MCF 10A (cell line): ENCODE measurements around the gene CTTN. TPM values are rescaled to one million over a fixed set of nuclear protein-coding genes. Genes with fewer than 3 reads are reported as not detected.
"Not testable (repeated sequence)": the region's sequence is repeated elsewhere in the genome, so short reads cannot be mapped to it uniquely, and the experiment has no call there.

Experiments used
- BruUV-seq: library from RNA; stranded (reverse); fragments of 400-500 nt; replicated peaks from 2 replicates; lab custom pipeline; 2021; lab: Mats Ljungman, UMichigan
- CTCF ChIA-PET: fragments of 300-600 bp; sonication (Branson Sonifier 250); formaldehyde crosslinking; extraction: SDS; loops from one replicate; lab custom pipeline; 2021; ENCODE audit warnings: antibody characterized with exemption, inconsistent platforms; lab: Yijun Ruan, JAX
- POLR2A ChIA-PET: fragments of 300-600, 350-650 bp; sonication (Branson Sonifier 250); formaldehyde crosslinking; extraction: SDS; loops from one replicate; lab custom pipeline; 2020; ENCODE audit warnings: antibody characterized with exemption, inconsistent platforms; lab: Yijun Ruan, JAX
- DNase-seq: peaks from one replicate; pipeline ENCODE4 v3.0.0-alpha.2; 2018; ENCODE audit not compliant: unreplicated experiment
- H3K27ac Mint-ChIP-seq: one replicate; pipeline ENCODE4 v1.8.0; 2022; ENCODE audit warnings: mild to moderate bottlenecking, low read depth, mixed read lengths; ENCODE audit not compliant: unreplicated experiment
- H3K27me3 Mint-ChIP-seq: one replicate; pipeline ENCODE4 v1.8.0; 2022; ENCODE audit warnings: mixed read lengths; ENCODE audit not compliant: insufficient read depth, unreplicated experiment
- H3K36me3 Mint-ChIP-seq: one replicate; pipeline ENCODE4 v1.8.0; 2022; ENCODE audit warnings: mild to moderate bottlenecking, moderate library complexity, mixed read lengths; ENCODE audit not compliant: insufficient read depth, unreplicated experiment
- H3K4me1 Mint-ChIP-seq: one replicate; pipeline ENCODE4 v1.8.0; 2022; ENCODE audit warnings: mixed read lengths; ENCODE audit not compliant: insufficient read depth, unreplicated experiment
- H3K4me3 Mint-ChIP-seq: one replicate; pipeline ENCODE4 v1.8.0; 2022; ENCODE audit warnings: mild to moderate bottlenecking, moderate library complexity, mixed read lengths; ENCODE audit not compliant: unreplicated experiment
- H3K9me3 Mint-ChIP-seq: one replicate; pipeline ENCODE4 v1.8.0; 2022; ENCODE audit warnings: mixed read lengths; ENCODE audit not compliant: unreplicated experiment
- intact Hi-C: fragments of 100-400 bp; cut with micrococcal nuclease; formaldehyde crosslinking; loops from 2 replicates; pipeline ENCODE4 v1.14.1; 2022
- total RNA-seq: library from RNA; stranded (reverse); gene quantifications from 2 replicates; pipeline ENCODE4 v1.2.3, GENCODE V29; 2022
- TF ChIP-seq, protein P1 (sequence below): fragments of 200-600 bp; IDR thresholded peaks from one replicate; pipeline ENCODE4 v1.8.0; 2022; ENCODE audit warnings: antibody characterized with exemption, mild to moderate bottlenecking; ENCODE audit not compliant: unreplicated experiment

The CTTN gene
- total RNA-seq, 1 experiment from 2014 or later, result 264 TPM

DNA sequence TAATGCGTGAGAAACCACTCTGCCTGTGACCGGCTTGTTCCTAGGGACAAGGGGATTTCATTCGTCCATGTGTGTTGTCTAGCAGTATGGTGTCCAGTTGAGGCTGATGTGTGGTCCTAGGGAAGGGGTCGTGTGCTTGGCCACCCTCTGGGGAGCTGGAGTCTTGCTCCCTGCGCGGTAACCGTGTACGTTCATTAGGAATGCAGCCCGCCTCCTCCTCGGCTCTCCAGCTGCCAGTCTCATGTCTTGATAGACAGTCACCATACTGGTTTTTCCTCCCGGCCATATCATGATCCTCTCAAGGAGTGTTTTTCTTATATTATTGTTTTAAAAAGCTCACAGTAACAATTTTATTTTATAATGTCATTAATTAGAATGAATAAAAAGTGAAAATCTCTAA lies 5.9 kb downstream of the CTTN start:
- Mint-ChIP-seq H3K36me3 (peaks cover 73% of the 10 kb centered on the region), H3K27ac (no peak overlapping the region), H3K27me3 (no peaks in the 10 kb centered on the region), H3K4me1 (peaks cover 15% of the 10 kb centered on the region), H3K9me3 (no peaks in the 10 kb centered on the region), H3K4me3 (no peak overlapping the region)
- CTCF ChIA-PET, result no interaction called here
- intact Hi-C loops, result no loop called here
- POLR2A ChIA-PET, result interaction anchor here (0.7 kb wide), 1 partner anchor 57 kb away, joined by 3 read pairs; no protein-coding TSS in a partner anchor
- TF ChIP-seq, protein P1, sequence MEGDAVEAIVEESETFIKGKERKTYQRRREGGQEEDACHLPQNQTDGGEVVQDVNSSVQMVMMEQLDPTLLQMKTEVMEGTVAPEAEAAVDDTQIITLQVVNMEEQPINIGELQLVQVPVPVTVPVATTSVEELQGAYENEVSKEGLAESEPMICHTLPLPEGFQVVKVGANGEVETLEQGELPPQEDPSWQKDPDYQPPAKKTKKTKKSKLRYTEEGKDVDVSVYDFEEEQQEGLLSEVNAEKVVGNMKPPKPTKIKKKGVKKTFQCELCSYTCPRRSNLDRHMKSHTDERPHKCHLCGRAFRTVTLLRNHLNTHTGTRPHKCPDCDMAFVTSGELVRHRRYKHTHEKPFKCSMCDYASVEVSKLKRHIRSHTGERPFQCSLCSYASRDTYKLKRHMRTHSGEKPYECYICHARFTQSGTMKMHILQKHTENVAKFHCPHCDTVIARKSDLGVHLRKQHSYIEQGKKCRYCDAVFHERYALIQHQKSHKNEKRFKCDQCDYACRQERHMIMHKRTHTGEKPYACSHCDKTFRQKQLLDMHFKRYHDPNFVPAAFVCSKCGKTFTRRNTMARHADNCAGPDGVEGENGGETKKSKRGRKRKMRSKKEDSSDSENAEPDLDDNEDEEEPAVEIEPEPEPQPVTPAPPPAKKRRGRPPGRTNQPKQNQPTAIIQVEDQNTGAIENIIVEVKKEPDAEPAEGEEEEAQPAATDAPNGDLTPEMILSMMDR, result no peak
- no peak for DNase-seq
- BruUV-seq, result no TSS peak

DNA sequence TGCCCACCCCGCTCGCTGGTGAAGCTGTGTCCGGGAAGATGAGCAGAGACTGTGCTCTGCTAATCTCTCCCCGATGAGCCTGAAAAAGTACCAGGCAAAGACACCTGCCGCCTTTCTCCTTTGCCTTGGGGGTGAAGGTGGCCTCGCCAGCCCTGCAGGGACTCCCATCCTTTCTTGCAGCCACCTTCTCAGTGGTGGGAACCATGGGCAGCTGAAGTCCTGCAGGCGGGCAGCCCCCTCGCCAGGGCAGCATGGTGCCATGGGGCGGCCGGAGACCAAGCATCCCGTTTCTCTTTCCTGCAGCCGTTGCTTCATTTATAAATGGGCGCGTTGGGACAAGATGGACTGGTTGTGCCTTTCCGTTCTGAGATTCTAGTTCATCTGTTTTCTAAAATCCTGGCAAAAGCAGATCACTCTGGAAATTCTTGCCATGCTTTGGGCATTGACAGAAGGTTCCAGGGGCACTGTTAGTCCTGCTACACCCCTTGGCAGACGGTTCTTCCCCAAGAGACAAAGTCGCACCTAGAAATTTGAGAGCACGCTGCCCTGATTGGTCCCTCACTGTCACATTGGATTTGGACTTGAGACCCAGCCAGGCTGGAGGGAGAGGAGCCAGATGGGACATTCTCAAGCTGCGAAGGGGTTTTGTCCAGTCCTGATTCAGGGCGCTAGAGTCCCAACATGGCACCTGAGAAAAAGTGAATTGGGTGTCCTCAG lies 7.5 kb downstream of the CTTN start:
- H3K4me3 Mint-ChIP-seq, result no peak overlapping the region
- H3K27me3 Mint-ChIP-seq, result no peaks in the 10 kb centered on the region
- TF ChIP-seq, protein P1, result no peak
- H3K4me1 Mint-ChIP-seq, result peaks cover 9% of the 10 kb centered on the region
- no peaks in the 10 kb centered on the region for H3K9me3 Mint-ChIP-seq
- no peak overlapping the region for H3K27ac Mint-ChIP-seq
- no TSS peak for BruUV-seq
- ChIA-PET POLR2A (no interaction called here), CTCF (no interaction called here)
- intact Hi-C loops, result no loop called here
- no peak for DNase-seq
- H3K36me3 Mint-ChIP-seq, result peaks cover 76% of the 10 kb centered on the region

DNA sequence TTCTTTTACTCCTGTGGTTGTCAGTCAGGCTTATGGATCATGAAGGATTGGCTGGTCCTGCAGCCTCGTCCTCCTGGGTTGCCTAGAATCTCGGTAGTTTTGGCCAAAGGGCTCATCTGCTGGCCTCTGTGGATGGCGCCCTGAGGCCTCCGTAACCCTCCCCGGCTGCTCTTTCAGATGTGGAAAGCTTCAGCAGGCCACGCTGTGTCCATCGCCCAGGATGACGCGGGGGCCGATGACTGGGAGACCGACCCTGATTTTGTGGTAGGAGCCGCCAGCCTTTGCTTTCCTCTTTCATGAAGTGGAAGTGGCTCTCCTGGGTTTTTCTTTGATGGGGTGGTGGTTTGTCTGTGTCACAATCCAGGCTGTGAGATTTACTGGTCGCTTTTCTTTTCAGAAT lies 8.8 kb downstream of the CTTN start:
- no TSS peak for BruUV-seq
- Mint-ChIP-seq H3K27me3 (no peaks in the 10 kb centered on the region), H3K9me3 (no peaks in the 10 kb centered on the region), H3K27ac (no peak overlapping the region), H3K36me3 (peaks cover 83% of the 10 kb centered on the region), H3K4me1 (peaks cover 9% of the 10 kb centered on the region), H3K4me3 (no peak overlapping the region)
- DNase-seq, result no peak
- TF ChIP-seq, protein P1, result no peak
- intact Hi-C loops, result no loop called here
- ChIA-PET POLR2A (no interaction called here), CTCF (no interaction called here)

DNA sequence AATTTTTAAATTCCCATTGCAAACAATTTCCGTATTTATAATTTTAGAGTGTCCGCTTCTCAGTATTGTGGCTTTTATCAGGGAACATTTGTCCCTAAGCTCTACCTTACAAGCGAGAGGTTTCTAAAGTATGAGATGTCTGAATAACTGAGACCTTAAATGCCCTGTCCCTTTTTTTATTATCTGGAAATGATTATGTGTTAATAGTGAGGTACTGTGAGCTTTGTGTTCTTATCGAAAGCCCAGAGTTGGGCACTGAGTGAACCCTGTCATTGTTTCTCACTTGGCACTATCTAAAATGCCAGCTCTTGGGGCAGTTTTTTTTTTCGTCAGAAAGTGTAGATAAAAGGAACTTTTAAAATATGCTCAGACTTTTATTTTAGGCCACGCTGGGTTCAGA lies 9.5 kb downstream of the CTTN start:
- no peaks in the 10 kb centered on the region for H3K9me3 Mint-ChIP-seq
- POLR2A ChIA-PET, result no interaction called here
- H3K27ac Mint-ChIP-seq, result no peak overlapping the region
- intact Hi-C loops, result no loop called here
- no peaks in the 10 kb centered on the region for H3K27me3 Mint-ChIP-seq
- no TSS peak for BruUV-seq
- H3K4me1 Mint-ChIP-seq, result peaks cover 2% of the 10 kb centered on the region
- TF ChIP-seq, protein P1, result no peak
- H3K36me3 Mint-ChIP-seq, result peaks cover 87% of the 10 kb centered on the region
- no peak overlapping the region for H3K4me3 Mint-ChIP-seq
- CTCF ChIA-PET, result no interaction called here
- DNase-seq, result no peak

DNA sequence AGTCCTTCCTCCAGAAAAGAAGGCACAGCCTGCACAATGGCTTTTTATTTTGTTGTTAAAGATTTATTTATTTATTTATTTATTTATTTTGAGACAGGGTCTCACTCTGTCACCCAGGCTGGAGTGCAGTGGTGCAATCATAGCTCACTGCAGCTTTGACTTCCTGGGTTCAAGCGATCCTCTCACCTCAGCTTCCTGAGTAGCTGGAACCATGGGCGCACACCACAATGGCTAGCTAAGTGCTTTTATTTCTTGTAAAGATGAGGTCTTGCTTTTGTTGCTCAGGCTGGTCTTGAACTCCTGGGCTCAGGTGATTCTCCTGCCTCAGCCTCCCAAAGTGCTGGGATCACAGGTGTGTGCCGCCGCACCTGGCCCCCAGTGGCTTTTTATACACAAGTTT lies 10.0 kb downstream of the CTTN start:
- DNase-seq, H3K4me1 Mint-ChIP-seq, POLR2A ChIA-PET, H3K27me3 Mint-ChIP-seq, H3K4me3 Mint-ChIP-seq, BruUV-seq, H3K27ac Mint-ChIP-seq, H3K9me3 Mint-ChIP-seq, CTCF ChIA-PET, intact Hi-C loops: not testable (repeated sequence)
- peaks cover 90% of the 10 kb centered on the region for H3K36me3 Mint-ChIP-seq
